ENCODE results near the gene LPGAT1.

The LPGAT1 gene

DNA sequence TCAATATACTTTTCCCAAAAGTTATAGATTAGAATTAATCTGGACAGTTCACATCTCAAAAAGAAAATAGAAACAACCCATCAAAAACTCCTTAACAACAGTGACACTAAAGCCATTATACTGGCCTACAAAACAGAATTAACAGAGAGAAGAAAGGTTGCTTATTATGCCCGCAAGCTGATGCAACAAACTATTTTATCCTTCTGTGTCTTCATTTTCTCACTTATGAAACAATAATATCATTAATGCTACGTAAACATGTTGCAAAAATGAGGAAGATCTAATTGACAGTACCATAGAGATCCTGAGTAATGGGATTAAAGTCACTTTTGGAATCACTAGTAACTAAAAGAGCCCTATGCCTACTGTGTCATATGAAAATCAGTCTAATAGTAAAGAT, 32.6 kb downstream of the LPGAT1 start:
- no peak for DNase-seq (ENCODE audit: extremely low read depth, low read depth)
- TF ChIP-seq, protein P1, sequence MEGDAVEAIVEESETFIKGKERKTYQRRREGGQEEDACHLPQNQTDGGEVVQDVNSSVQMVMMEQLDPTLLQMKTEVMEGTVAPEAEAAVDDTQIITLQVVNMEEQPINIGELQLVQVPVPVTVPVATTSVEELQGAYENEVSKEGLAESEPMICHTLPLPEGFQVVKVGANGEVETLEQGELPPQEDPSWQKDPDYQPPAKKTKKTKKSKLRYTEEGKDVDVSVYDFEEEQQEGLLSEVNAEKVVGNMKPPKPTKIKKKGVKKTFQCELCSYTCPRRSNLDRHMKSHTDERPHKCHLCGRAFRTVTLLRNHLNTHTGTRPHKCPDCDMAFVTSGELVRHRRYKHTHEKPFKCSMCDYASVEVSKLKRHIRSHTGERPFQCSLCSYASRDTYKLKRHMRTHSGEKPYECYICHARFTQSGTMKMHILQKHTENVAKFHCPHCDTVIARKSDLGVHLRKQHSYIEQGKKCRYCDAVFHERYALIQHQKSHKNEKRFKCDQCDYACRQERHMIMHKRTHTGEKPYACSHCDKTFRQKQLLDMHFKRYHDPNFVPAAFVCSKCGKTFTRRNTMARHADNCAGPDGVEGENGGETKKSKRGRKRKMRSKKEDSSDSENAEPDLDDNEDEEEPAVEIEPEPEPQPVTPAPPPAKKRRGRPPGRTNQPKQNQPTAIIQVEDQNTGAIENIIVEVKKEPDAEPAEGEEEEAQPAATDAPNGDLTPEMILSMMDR (IDR thresholded peaks at IDR 0.05; ENCODE audit: low read depth, low read length, missing control alignments): no peak
- no peak overlapping the region for H3K4me3 ChIP-seq (replicated peaks; ENCODE audit: low read depth, low read length)

DNA sequence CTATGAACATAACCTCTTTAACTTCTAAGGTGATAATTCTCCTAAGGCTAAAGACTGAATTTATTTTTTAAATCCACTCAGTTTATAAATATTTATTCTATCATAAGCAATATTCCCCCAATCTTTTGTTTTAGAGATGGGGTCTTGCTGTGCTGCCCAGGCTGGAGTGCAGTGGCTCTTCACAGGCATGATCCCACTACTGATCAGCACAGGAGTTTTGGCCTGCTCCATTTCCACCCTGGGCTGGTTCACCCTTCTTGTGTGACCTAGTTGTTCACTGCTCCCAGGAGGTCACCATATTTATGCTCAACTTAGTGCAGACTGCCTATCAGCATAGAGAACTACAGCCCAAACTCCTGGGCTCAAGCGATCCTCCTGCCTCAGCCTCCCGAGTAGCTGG, 38.6 kb downstream of the LPGAT1 start:
- TF ChIP-seq, protein P1 (IDR thresholded peaks at IDR 0.05; ENCODE audit: low read depth, low read length, missing control alignments): no peak
- H3K4me3 ChIP-seq (replicated peaks; ENCODE audit: low read depth, low read length): no peak overlapping the region
- DNase-seq (ENCODE audit: extremely low read depth, low read depth): no peak

DNA sequence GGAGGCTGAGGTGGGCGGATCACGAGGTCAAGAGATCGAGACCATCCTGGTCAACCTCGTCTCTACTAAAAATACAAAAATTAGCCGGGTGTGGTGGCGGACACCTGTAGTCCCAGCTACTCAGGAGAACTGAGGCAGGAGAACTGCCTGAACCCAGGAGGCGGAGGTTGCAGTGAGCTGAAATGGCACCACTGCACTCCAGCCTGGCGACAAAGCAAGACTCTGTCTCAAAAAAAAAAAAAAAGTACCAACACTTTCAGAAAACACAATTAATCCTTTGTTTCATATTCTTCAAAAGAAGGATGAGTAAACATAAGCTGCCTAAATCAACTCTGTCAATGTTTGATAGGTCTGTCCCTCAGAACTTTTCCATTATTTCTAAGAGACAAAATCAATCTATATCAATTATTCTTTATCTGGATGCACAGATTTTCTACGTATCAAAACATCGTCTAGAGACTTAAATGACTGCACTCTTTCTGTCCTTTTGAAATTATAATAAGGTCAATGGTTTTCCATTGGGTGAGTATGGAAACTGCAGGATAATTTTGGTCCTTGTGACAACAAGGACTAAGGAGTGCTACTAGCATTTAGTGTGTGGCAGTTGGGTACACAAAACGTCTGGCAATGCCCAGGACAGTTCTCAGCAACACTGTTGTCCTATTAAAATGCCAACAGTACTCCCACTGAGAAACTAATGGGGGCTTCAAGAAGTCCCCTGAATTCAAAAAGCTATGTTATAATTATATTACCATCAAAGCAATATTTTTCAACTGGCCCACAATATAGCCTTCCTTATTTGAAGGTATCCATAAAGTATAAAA, 40.7 kb downstream of the LPGAT1 start:
- no peak for DNase-seq (ENCODE audit: extremely low read depth, low read depth)
- H3K4me3 ChIP-seq (replicated peaks; ENCODE audit: low read depth, low read length): no peak overlapping the region
- TF ChIP-seq, protein P1 (IDR thresholded peaks at IDR 0.05; ENCODE audit: low read depth, low read length, missing control alignments): no peak

DNA sequence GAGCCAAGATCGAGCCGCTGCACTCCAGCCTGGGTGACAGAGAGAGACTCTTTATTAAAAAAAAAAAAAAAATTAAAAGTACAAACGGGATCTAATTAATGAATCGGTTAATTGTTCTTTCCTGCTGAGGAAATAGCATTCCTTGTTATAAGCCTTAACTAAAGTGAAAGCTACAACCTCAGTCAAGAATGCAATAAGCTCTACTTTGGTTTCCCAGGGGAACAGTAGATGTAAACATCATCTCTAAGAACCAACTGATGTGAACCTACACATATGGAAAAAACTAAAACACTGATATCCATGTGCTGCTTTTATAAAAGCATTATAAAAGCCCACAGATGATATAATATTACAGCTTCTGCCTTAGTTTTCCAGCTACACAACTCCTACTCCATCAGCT, 41.9 kb downstream of the LPGAT1 start:
- DNase-seq (ENCODE audit: extremely low read depth, low read depth): peak; percentile 5
- H3K4me3 ChIP-seq (replicated peaks; ENCODE audit: low read depth, low read length): no peak overlapping the region
- TF ChIP-seq, protein P1 (IDR thresholded peaks at IDR 0.05; ENCODE audit: low read depth, low read length, missing control alignments): no peak

DNA sequence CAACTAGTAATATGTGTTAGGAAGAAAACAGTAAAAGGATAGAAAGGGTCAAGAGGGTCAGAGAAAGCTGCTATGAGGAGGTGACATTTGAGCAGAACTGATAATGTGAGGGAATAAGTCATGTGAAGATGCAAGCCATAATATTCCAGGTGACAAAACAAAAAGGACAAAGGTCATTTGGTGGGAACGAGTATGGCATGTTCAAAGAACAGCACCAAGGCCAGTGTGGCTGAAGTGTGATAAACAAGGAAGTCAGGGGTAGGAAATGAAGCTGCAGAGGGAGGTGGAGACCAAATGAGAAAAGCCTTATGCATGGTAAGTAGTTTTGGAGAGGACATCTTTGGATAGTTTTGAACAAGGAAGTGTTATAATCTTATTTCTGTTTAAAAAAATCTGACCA, 46.7 kb downstream of the LPGAT1 start:
- no peak overlapping the region for H3K4me3 ChIP-seq (replicated peaks; ENCODE audit: low read depth, low read length)
- DNase-seq (ENCODE audit: extremely low read depth, low read depth): no peak
- TF ChIP-seq, protein P1 (IDR thresholded peaks at IDR 0.05; ENCODE audit: low read depth, low read length, missing control alignments): no peak

DNA sequence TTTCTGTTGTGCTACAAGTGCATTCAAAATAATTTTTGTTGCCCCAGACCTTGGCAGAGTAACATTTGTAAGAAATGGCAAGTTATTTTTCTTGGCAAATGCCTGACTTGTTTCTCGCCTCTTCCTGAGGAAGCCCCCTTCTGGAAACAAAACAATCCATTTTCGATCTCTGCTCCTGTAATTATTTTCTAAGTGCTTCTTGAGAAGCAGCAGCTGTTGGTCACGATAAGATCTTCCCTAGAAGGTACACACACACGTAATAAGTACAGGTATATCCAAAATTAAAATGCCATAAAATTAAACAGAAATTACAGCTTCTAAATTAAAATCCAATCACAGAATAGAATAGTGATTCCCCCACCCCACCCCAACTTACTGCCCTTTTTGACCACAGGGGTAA, 47.3 kb downstream of the LPGAT1 start:
- TF ChIP-seq, protein P1 (IDR thresholded peaks at IDR 0.05; ENCODE audit: low read depth, low read length, missing control alignments): no peak
- H3K4me3 ChIP-seq (replicated peaks; ENCODE audit: low read depth, low read length): no peak overlapping the region
- no peak for DNase-seq (ENCODE audit: extremely low read depth, low read depth)

Data from HFF-Myc (cell line).